Thoracic aorta endothelial cell (primary cell): ENCODE results near the gene NEAT1. TPM values are rescaled to one million over a fixed set of nuclear protein-coding genes. Genes with fewer than 3 reads are reported as not detected.

Experiments
- small RNA-seq: library from RNA; depleted of rRNA; stranded (forward); fragments of <200 nt; gene quantifications from one replicate; pipeline ENCODE3, GENCODE V24; 2012
- total RNA-seq: library from RNA; depleted of rRNA; stranded (reverse); fragments of >200 nt; gene quantifications from 2 replicates; pipeline ENCODE4 v1.2.3, GENCODE V29; 2012

The NEAT1 gene
- total RNA-seq = 374 and 513 TPM in 2 replicates

DNA sequence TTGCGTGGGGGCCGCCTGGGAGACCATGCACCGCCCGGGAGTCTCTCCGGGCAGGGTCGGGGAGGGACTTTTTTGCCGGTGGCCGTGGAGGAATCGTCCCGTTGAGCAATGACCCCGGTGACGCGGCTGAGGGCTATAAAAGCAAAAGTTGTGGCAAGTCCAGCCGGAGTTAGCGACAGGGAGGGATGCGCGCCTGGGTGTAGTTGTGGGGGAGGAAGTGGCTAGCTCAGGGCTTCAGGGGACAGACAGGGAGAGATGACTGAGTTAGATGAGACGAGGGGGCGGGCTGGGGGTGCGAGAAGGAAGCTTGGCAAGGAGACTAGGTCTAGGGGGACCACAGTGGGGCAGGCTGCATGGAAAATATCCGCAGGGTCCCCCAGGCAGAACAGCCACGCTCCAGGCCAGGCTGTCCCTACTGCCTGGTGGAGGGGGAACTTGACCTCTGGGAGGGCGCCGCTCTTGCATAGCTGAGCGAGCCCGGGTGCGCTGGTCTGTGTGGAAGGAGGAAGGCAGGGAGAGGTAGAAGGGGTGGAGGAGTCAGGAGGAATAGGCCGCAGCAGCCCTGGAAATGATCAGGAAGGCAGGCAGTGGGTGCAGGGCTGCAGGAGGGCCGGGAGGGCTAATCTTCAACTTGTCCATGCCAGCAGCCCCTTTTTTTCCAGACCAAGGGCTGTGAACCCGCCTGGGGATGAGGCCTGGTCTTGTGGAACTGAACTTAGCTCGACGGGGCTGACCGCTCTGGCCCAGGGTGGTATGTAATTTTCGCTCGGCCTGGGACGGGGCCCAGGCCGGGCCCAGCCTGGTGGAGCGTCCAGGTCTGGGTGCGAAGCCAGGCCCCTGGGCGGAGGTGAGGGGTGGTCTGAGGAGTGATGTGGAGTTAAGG is at the start of gene NEAT1:
TSS of gene NEAT1 (plus strand) at position 166 of the 883 bp plus-strand sequence.

DNA sequence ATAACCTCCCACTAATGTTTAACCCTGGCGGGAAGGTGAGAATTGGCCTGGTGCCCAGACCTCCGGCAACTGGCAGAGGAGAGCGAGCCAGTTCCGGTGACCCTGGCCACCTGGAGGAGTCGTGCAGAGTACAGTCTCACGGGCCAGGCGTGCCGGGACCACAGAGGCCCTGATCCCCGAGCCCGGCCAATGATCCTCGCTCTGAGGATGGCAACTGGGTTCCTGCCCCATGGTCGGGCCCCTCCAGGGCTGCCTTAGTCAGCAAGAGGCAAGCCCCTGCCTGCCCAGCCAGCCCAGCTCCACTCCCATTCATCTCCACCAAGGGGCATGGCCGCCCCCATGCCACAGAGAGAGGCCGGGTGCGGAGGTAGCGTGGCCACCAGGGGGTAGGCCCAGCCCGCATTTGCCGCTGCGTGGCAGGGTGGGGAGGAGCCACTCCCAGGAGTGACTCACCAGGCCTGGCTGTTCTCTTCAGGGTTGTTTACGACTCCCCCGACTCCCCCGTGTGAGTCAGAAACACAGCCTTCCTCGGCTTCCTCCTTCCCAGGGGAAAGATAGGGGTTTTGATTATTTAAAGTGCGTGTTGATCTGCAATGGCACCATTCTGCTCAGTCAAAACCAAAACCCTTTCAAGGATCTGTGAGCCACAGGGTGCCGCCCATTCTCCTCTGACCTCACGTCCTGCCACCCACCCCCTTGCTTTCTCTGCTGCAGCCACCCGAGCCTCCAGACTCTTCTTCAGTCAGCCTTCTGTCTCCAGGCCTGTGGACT is 40.4 kb upstream of the NEAT1 start, which contains the start of gene SLC25A45:
TSS of gene SLC25A45 (minus strand) at position 614 of the 771 bp plus-strand sequence. CDS start 695 bp downstream, outside the sequence.

DNA sequence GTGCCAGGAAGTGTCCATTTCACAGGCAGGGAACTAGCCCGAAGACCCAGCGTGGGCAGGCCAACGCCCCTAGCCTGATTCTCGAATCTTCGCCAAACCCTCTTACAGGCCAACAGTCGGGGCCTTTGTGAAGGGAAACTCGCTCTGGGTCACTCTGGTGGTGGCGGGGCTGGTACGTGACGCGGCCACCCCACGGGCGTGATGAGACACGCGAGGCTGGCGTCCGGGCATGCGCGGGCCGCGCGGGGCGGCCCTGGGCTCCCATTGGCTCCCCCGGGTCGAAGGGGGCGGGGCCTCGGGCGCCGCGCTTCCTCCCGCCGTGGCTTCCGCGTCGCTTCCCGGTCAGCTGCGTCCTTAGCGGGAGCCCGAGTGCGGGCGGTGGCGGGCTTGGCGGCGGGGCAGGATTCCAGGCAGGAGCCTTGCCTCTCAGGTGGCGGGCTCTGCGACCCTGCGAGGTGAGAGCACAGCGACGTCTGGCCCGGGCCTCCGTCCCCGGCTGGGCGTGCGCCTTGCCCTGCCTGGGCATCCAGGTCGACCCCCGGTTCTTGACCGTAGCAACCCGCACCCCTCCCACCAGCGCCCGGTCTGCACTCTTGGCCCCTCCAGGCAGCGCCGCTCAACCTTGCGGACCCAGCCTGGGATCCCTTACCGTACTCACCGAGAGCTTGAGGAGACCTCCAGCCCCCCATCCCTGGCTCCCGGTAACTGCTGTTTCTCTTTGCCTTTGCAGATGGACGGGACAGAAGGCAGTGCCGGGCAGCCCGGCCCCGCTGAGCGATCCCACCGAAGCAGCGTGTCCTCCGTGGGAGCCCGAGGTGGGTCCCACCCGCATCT is 36.1 kb upstream of the NEAT1 start, which contains the start of gene FRMD8:
TSS of gene FRMD8 (plus strand) at position 331 of the 834 bp plus-strand sequence. CDS start at position 731, 400 bp downstream.

Small RNAs within 50 kb of the gene (small RNA-seq; reads per million reads assigned to genes)
- not detected for gene RF01684

Other genes starting within 250 kb of the NEAT1 start
- gene CAPN1, start 240.9 kb upstream of the NEAT1 start, total RNA-seq = 155 and 234 TPM in 2 replicates
- gene POLA2, start 160.8 kb upstream of the NEAT1 start, total RNA-seq = 15.3 and 23.9 TPM in 2 replicates
- gene CDC42EP2, start 107.9 kb upstream of the NEAT1 start, total RNA-seq = 19.5 and 28.3 TPM in 2 replicates
- gene DPF2, start 88.9 kb upstream of the NEAT1 start, total RNA-seq = 45.1 and 49.1 TPM in 2 replicates
- 0.13 and 0.14 TPM in 2 replicates for gene TIGD3, start 68.0 kb upstream of the NEAT1 start, total RNA-seq
- gene SLC25A45, start 40.2 kb upstream of the NEAT1 start, total RNA-seq = 1.6 and 2.1 TPM in 2 replicates
- 75.7 and 81.5 TPM in 2 replicates for gene FRMD8, start 36.2 kb upstream of the NEAT1 start, total RNA-seq
- gene MALAT1, start 76.2 kb downstream of the NEAT1 start, total RNA-seq = 8,473 and 10,964 TPM in 2 replicates
- gene SCYL1, start 102.3 kb downstream of the NEAT1 start, total RNA-seq = 62.0 and 67.9 TPM in 2 replicates
- 20.5 and 26.1 TPM in 2 replicates for gene LTBP3, start 135.6 kb downstream of the NEAT1 start, total RNA-seq
- 45.3 and 55.4 TPM in 2 replicates for gene ZNRD2, start 147.7 kb downstream of the NEAT1 start, total RNA-seq
- gene FAM89B, start 149.7 kb downstream of the NEAT1 start, total RNA-seq = 12.6 and 15.7 TPM in 2 replicates
- 21.0 and 27.2 TPM in 2 replicates for gene EHBP1L1, start 153.3 kb downstream of the NEAT1 start, total RNA-seq
- gene KCNK7, start 173.0 kb downstream of the NEAT1 start, total RNA-seq = 0.14 and 0.40 TPM in 2 replicates
- gene MAP3K11, start 191.4 kb downstream of the NEAT1 start, total RNA-seq = 92.1 and 93.2 TPM in 2 replicates
- gene PCNX3, start 193.0 kb downstream of the NEAT1 start, total RNA-seq = 30.6 and 37.7 TPM in 2 replicates
- gene SIPA1, start 215.3 kb downstream of the NEAT1 start, total RNA-seq = 36.4 and 56.9 TPM in 2 replicates
- gene RELA, start 240.1 kb downstream of the NEAT1 start, total RNA-seq = 48.1 and 53.8 TPM in 2 replicates